HUES64 (cell line): Measurements from ENCODE around the gene WDR48.
A peak's percentile ranks its signal among the peaks of the same experiment; 100 is the strongest.

Experiments
- H3K27ac ChIP-seq: 2 replicates; pipeline ENCODE4 v1.7.0; 2013; ENCODE audit warnings: low read depth, low read length, inconsistent platforms
- H3K27me3 ChIP-seq: 2 replicates; pipeline ENCODE4 v1.6.1; 2013; ENCODE audit warnings: mild to moderate bottlenecking, low read length; ENCODE audit not compliant: insufficient read depth
- H3K36me3 ChIP-seq: 2 replicates; pipeline ENCODE4 v1.6.1; 2013; ENCODE audit warnings: mild to moderate bottlenecking, low read length; ENCODE audit not compliant: insufficient read depth
- H3K4me1 ChIP-seq: 2 replicates; pipeline ENCODE4 v1.6.1; 2013; ENCODE audit warnings: mild to moderate bottlenecking, low read length, moderate library complexity; ENCODE audit not compliant: insufficient read depth
- H3K4me3 ChIP-seq: 2 replicates; pipeline ENCODE4 v1.5.1; 2013; ENCODE audit warnings: mild to moderate bottlenecking, low read length, moderate library complexity
- H3K9ac ChIP-seq: 2 replicates; pipeline ENCODE4 v1.6.1; 2013; ENCODE audit warnings: mild to moderate bottlenecking, low read depth, low read length
- H3K9me3 ChIP-seq: 2 replicates; pipeline ENCODE4 v1.6.1; 2013; ENCODE audit warnings: low read depth, low read length; ENCODE audit not compliant: insufficient read depth
- WGBS: fragments of 150-250, 120-280 bp; methylation state at CpG from one replicate; pipeline ENCODE4 v1.1.7; 2013; ENCODE audit warnings: missing lambda C conversion rate; 5-methylcytosine and 5-hydroxymethylcytosine counted together

Gene WDR48

DNA sequence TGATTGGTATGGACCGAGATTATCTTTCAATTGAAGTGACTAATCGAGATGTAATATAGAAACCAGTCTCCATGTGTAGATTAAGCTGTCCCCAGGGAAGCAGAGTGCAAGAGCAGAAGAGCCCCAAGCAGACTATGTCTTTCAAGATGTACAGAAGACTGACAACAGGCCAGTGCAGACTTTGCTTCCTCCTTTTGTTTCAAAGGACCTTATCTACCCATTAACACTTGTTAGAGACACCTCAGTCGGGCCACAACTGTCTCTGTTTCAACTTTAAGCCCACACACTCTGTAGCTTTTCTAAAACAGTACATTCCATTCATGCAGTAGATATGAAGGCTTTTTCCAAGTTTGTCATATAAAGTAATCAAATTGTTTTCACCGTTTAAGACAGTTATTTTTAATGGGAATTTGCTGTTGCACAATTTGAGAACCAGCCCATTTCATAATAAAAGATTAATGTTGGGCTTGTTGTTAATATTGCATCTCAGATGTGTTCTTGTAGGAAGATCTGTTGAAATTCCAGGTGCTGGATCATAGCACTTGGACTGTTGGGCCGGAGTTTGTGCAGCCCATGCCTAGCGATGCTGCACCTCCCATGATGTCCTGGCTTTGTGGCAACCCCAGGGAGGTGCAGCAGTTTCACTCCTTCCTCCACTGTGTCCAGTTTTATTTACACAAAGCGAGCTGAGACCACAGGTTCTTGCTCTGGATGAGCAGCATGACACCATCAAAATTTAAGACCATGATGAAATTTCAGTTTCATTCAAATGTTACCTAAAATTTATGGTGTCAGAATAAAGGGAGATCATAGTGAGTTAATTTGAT, 43.2 kb downstream of the WDR48 start:
- Histone ChIP-seq H3K27me3 (no peaks in the 10 kb centered on the region), H3K4me3 (no peak overlapping the region), H3K4me1 (no peaks in the 10 kb centered on the region), H3K9me3 (no peaks in the 10 kb centered on the region), H3K36me3 (peaks cover 96% of the 10 kb centered on the region), H3K27ac (no peak overlapping the region), H3K9ac (no peak overlapping the region)
- 92% methylated on average over 7 of the region's 7 CpGs for WGBS

GRCh38 chr3:39095778-39096177, 44.0 kb downstream of the WDR48 start:
- Histone ChIP-seq H3K9ac (no peak overlapping the region), H3K9me3 (no peaks in the 10 kb centered on the region), H3K36me3 (peaks cover 89% of the 10 kb centered on the region), H3K27ac (no peak overlapping the region), H3K4me1 (no peaks in the 10 kb centered on the region), H3K27me3 (no peaks in the 10 kb centered on the region), H3K4me3 (no peak overlapping the region)
- 91% methylated on average over 3 of the region's 3 CpGs for WGBS

- WGBS = 44% methylated on average over 3 of the region's 3 CpGs
- peak overlapping the region; percentile 55; the same call in 1 of the 2 replicates for H3K27ac ChIP-seq
- H3K9ac ChIP-seq = no peak overlapping the region
Observed at GRCh38 chr3:39096775-39097174, 45.0 kb downstream of the WDR48 start.

DNA sequence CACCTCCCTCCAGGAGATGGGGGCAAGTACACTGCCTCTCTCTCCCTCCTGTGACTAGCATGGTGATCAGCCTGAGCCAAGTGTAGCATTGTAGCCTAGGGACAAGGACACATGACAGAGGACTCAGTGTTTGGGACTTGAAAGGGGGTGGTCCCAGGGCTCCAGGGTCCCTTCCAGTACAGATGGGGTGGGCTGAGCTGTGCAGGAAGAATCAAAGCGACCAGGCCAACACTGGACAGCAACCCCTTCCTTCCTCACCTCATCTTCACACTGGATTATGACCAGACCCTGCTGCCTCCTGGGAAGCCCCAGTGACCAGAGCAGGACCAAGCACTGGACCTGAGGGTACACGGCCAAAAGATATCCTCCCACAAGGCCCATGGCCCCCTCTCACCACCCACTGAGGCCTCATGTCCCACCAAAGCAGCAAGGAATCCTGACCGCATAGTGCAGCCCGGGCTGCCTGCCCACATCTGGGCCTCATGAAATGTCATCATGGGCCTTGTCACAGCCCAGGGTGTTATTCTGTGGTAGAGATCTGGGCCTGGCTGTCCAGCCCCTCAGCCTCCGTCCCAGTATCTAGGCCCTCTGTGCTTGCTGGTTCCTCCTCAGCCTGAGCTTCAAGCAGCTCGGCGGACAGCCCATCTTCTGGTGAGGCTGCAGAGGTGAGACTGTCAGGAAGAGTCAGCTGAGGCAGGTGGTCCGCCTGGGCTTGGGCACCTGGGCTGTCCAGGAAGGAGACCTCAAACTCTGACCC, 46.1 kb downstream of the WDR48 start:
- Histone ChIP-seq H3K4me3 (no peak overlapping the region), H3K36me3 (peaks cover 68% of the 10 kb centered on the region), H3K9ac (no peak overlapping the region), H3K9me3 (no peaks in the 10 kb centered on the region), H3K27me3 (no peaks in the 10 kb centered on the region), H3K4me1 (no peaks in the 10 kb centered on the region), H3K27ac (no peak overlapping the region)
- WGBS = 92% methylated on average over 8 of the region's 8 CpGs

More at GRCh38 chr3:39096775-39097174, 45.0 kb downstream of the WDR48 start:
- Histone ChIP-seq H3K4me1 (no peaks in the 10 kb centered on the region), H3K9me3 (no peaks in the 10 kb centered on the region), H3K27me3 (no peaks in the 10 kb centered on the region), H3K4me3 (no peak overlapping the region), H3K36me3 (peaks cover 79% of the 10 kb centered on the region)

- H3K9me3 ChIP-seq = no peaks in the 10 kb centered on the region
- no peak overlapping the region for H3K27ac ChIP-seq
- H3K4me3 ChIP-seq = no peak overlapping the region
- peaks cover 61% of the 10 kb centered on the region for H3K36me3 ChIP-seq
- WGBS = 95% methylated on average over 8 of the region's 8 CpGs
- no peaks in the 10 kb centered on the region for H3K27me3 ChIP-seq
- H3K9ac ChIP-seq = no peak overlapping the region
- H3K4me1 ChIP-seq = no peaks in the 10 kb centered on the region
Observed at GRCh38 chr3:39098473-39099000, 46.7 kb downstream of the WDR48 start.

DNA sequence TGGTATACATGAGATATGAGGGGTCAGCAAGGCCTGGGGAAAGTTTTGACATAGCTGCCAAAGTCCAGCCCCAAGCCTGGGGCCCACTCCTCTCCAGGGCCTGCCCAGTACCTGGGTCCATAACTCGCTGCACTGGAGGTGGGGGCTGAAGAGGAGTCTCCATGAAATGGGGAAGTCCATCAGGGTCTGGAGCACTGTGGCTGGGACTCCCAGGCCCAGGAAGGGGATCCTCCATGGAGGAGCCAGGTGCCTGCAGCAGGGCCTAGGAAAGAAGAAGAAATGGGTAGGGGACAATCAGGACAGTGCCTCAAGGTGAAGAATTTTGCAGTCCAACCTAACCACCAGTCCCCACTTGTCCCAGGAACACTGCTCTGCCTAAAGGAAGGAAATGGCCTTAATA, 47.4 kb downstream of the WDR48 start:
- Histone ChIP-seq H3K4me3 (no peak overlapping the region), H3K9ac (no peak overlapping the region), H3K9me3 (no peaks in the 10 kb centered on the region), H3K27me3 (no peaks in the 10 kb centered on the region), H3K36me3 (peaks cover 54% of the 10 kb centered on the region), H3K4me1 (no peaks in the 10 kb centered on the region), H3K27ac (no peak overlapping the region)
- WGBS = 94% methylated on average over 1 of the region's 1 CpG

- Histone ChIP-seq H3K36me3 (peaks cover 48% of the 10 kb centered on the region), H3K4me3 (no peak overlapping the region), H3K9me3 (no peaks in the 10 kb centered on the region), H3K27me3 (no peaks in the 10 kb centered on the region), H3K9ac (no peak overlapping the region), H3K4me1 (no peaks in the 10 kb centered on the region), H3K27ac (no peak overlapping the region)
- WGBS = 96% methylated on average over 2 of the region's 2 CpGs
Observed at GRCh38 chr3:39099738-39100499, 48.1 kb downstream of the WDR48 start.

GRCh38 chr3:39100500-39100886, 48.7 kb downstream of the WDR48 start:
- 91% methylated on average over 9 of the region's 9 CpGs for WGBS
- Histone ChIP-seq H3K27me3 (no peaks in the 10 kb centered on the region), H3K27ac (no peak overlapping the region), H3K4me1 (no peaks in the 10 kb centered on the region), H3K9ac (no peak overlapping the region), H3K36me3 (peaks cover 42% of the 10 kb centered on the region), H3K4me3 (no peak overlapping the region), H3K9me3 (no peaks in the 10 kb centered on the region)

- no peak overlapping the region for H3K4me3 ChIP-seq
- peaks cover 35% of the 10 kb centered on the region for H3K36me3 ChIP-seq
- 85% methylated on average over 5 of the region's 5 CpGs for WGBS
- no peak overlapping the region for H3K9ac ChIP-seq
- no peak overlapping the region for H3K27ac ChIP-seq
- no peaks in the 10 kb centered on the region for H3K9me3 ChIP-seq
- no peaks in the 10 kb centered on the region for H3K27me3 ChIP-seq
- H3K4me1 ChIP-seq = no peaks in the 10 kb centered on the region
Observed at GRCh38 chr3:39101022-39101689, 49.3 kb downstream of the WDR48 start.

DNA sequence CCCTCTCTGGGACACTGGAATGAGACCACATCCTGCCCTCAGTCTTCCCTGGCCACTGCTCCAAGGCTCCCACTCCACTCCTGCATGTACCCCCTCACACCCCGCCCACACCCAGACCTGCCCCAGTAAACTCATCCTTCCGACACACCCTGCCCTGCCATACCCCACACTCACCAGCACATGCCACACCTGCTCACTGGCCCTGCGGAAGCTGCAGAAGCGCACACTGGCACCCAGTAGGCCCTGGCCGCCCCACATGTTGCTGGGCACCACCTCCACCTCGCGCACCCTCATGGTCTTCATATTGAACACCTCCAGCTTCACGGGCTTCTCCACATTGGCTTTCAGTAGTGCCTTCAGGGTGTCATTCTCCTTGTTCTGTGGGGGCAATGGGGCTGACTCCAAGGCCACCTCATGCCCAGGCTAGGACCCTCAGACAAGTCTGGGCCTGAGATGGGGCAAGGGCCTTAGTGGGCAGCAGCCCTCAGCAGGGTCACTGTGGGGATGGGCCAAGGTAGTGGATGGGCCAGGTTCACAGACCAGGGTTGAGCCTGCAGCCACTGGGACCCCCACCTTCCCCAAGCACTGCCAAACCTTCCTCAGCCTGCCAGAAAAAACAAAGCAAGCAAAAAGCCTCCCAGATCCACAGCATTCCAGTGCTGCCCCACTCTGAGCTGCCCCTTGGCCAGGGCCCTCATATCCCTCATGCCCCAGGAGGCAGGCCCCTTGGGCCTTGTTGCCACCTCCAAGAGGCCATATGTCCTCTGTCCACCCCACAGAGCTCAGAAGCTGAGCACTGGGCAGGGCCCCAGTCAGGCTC, 50.9 kb downstream of the WDR48 start:
- H3K9me3 ChIP-seq = no peaks in the 10 kb centered on the region
- H3K4me1 ChIP-seq = no peaks in the 10 kb centered on the region
- peaks cover 4% of the 10 kb centered on the region; the same call in 1 of the 2 replicates for H3K27me3 ChIP-seq
- no peak overlapping the region for H3K27ac ChIP-seq
- no peak overlapping the region for H3K9ac ChIP-seq
- H3K36me3 ChIP-seq = peaks cover 20% of the 10 kb centered on the region
- H3K4me3 ChIP-seq = no peak overlapping the region
- 93% methylated on average over 8 of the region's 8 CpGs for WGBS
